Vagina (tissue), 2 donors: ENCODE results near the gene LDHA. TPM values are rescaled to one million over a fixed set of nuclear protein-coding genes. Genes with fewer than 3 reads are reported as not detected.

Source experiments
- DNase-seq, 2 donors: peaks; one replicate each; pipeline ENCODE4 v3.0.0-alpha.2; 2017; ENCODE audit errors: extremely low spot score in 2 of 2
- H3K27ac ChIP-seq: fragments of 200-600 bp; sonication (generic); one replicate; pipeline ENCODE4 v1.5.1; 2019
- H3K27me3 ChIP-seq: fragments of 200-600 bp; sonication (generic); one replicate; pipeline ENCODE4 v1.5.1; 2019
- H3K36me3 ChIP-seq, 2 donors: fragments of 200-600 bp; sonication (generic); one replicate each; pipeline ENCODE4 v1.5.1; 2017 to 2019
- H3K4me1 ChIP-seq: fragments of 200-600 bp; sonication (generic); one replicate; pipeline ENCODE4 v1.5.1; 2019
- H3K4me3 ChIP-seq, 2 donors: fragments of 200-600 bp; sonication (generic); 1 replicate in 1 of 2; 2 replicates in 1 of 2; pipeline ENCODE4 v1.5.1; 2016 to 2019
- H3K9me3 ChIP-seq: fragments of 200-600 bp; sonication (generic); one replicate; pipeline ENCODE4 v1.5.1; 2019
- CTCF ChIP-seq, 3 experiments: fragments of 450-650 bp in 2 of 3; fragments of 200-600 bp in 1 of 3; sonication (generic) in 1 of 3; IDR thresholded peaks; one replicate each; pipeline ENCODE4 v1.5.1; 2017 to 2019; ENCODE audit warnings: antibody characterized with exemption in 3 of 3, mild to moderate bottlenecking in 2 of 3, moderate library complexity in 2 of 3
- POLR2A ChIP-seq, 2 donors: fragments of 450-650 bp; IDR thresholded peaks; one replicate each; pipeline ENCODE4 v1.6.1; 2017; ENCODE audit warnings: antibody characterized with exemption in 2 of 2, mild to moderate bottlenecking in 2 of 2, moderate library complexity in 2 of 2
- POLR2AphosphoS5 ChIP-seq, 2 donors: sonication (generic); formaldehyde crosslinking; IDR thresholded peaks; one replicate each; pipeline ENCODE4 v1.9.0; 2017; ENCODE audit warnings: antibody characterized with exemption in 2 of 2, mild to moderate bottlenecking in 2 of 2, low read depth in 1 of 2; ENCODE audit not compliant: insufficient read depth in 1 of 2
- intact Hi-C: fragments of 100-400 bp; cut with DNase I; formaldehyde crosslinking; loops from one replicate; pipeline ENCODE4 v1.15.1; 2023
- total RNA-seq: library from RNA; depleted of rRNA; stranded (reverse); fragments of >200 nt; gene quantifications from one replicate; pipeline ENCODE4 v1.2.3, GENCODE V29; 2016

Gene LDHA
- total RNA-seq, 1 donor from 2014 or later, result 461 TPM

- H3K9me3 ChIP-seq, result no peaks in the 10 kb centered on the region
- H3K4me1 ChIP-seq, result no peaks in the 10 kb centered on the region
- H3K27me3 ChIP-seq, result no peaks in the 10 kb centered on the region
- H3K36me3 ChIP-seq, result peaks cover 0 to 60% of the 10 kb centered on the region in 2 donors
- intact Hi-C loops, result no loop called here
- H3K4me3 ChIP-seq, result no peak overlapping the region
- no peak for DNase-seq
- no peak overlapping the region for H3K27ac ChIP-seq
- no peak for TF ChIP-seq POLR2AphosphoS5 (IDR thresholded peaks at IDR 0.05; ENCODE audit: insufficient read depth in 1 of 2, low read depth in 1 of 2)
- TF ChIP-seq CTCF (IDR thresholded peaks at IDR 0.05), result no peak
- no peak for TF ChIP-seq POLR2A (IDR thresholded peaks at IDR 0.05)
Measured at GRCh38 chr11:18364495-18365073, 29.8 kb upstream of the LDHA start.

- Histone ChIP-seq H3K4me1 (no peaks in the 10 kb centered on the region), H3K27ac (no peak overlapping the region), H3K36me3 (peaks cover 0 to 49% of the 10 kb centered on the region in 2 donors), H3K9me3 (no peaks in the 10 kb centered on the region), H3K27me3 (no peaks in the 10 kb centered on the region), H3K4me3 (no peak overlapping the region)
- intact Hi-C loops, result no loop called here
- TF ChIP-seq POLR2AphosphoS5 (IDR thresholded peaks at IDR 0.05; ENCODE audit: insufficient read depth in 1 of 2, low read depth in 1 of 2) (no peak), POLR2A (IDR thresholded peaks at IDR 0.05) (no peak), CTCF (IDR thresholded peaks at IDR 0.05) (no peak)
- no peak for DNase-seq
Measured at GRCh38 chr11:18365741-18366140, 28.6 kb upstream of the LDHA start.

- Histone ChIP-seq H3K27ac (no peak overlapping the region), H3K36me3 (peaks cover 0 to 44% of the 10 kb centered on the region in 2 donors), H3K4me1 (no peaks in the 10 kb centered on the region), H3K27me3 (no peaks in the 10 kb centered on the region), H3K4me3 (no peak overlapping the region), H3K9me3 (no peaks in the 10 kb centered on the region)
- no peak for DNase-seq
- TF ChIP-seq POLR2A (IDR thresholded peaks at IDR 0.05), result no peak
- no peak for TF ChIP-seq CTCF (IDR thresholded peaks at IDR 0.05)
- TF ChIP-seq POLR2AphosphoS5 (IDR thresholded peaks at IDR 0.05; ENCODE audit: insufficient read depth in 1 of 2, low read depth in 1 of 2), result no peak
- intact Hi-C loops, result no loop called here
Measured at GRCh38 chr11:18366286-18366685, 28.1 kb upstream of the LDHA start.

GRCh38 chr11:18367431-18367830, 26.9 kb upstream of the LDHA start:
- peaks cover 0 to 32% of the 10 kb centered on the region in 2 donors for H3K36me3 ChIP-seq
- no peaks in the 10 kb centered on the region for H3K4me1 ChIP-seq
- H3K27me3 ChIP-seq, result no peaks in the 10 kb centered on the region
- no peak overlapping the region for H3K27ac ChIP-seq
- no peak for TF ChIP-seq POLR2AphosphoS5 (IDR thresholded peaks at IDR 0.05; ENCODE audit: insufficient read depth in 1 of 2, low read depth in 1 of 2)
- no peak for TF ChIP-seq POLR2A (IDR thresholded peaks at IDR 0.05)
- no peak for TF ChIP-seq CTCF (IDR thresholded peaks at IDR 0.05)
- no peak overlapping the region for H3K4me3 ChIP-seq
- no peak for DNase-seq
- no peaks in the 10 kb centered on the region for H3K9me3 ChIP-seq
- intact Hi-C loops, result no loop called here

GRCh38 chr11:18368221-18368620, 26.1 kb upstream of the LDHA start:
- Histone ChIP-seq H3K36me3 (peaks cover 0 to 24% of the 10 kb centered on the region in 2 donors), H3K27me3 (no peaks in the 10 kb centered on the region), H3K27ac (no peak overlapping the region), H3K4me3 (no peak overlapping the region), H3K4me1 (no peaks in the 10 kb centered on the region), H3K9me3 (no peaks in the 10 kb centered on the region)
- no peak for DNase-seq
- intact Hi-C loops, result no loop called here
- no peak for TF ChIP-seq POLR2A (IDR thresholded peaks at IDR 0.05)
- TF ChIP-seq POLR2AphosphoS5 (IDR thresholded peaks at IDR 0.05; ENCODE audit: insufficient read depth in 1 of 2, low read depth in 1 of 2), result no peak
- TF ChIP-seq CTCF (IDR thresholded peaks at IDR 0.05), result no peak
